NCI-H2107 (cell line): ENCODE data around the gene ADAMTSL4.

Experiments used
- DNase-seq: peaks from one replicate; lab custom pipeline; 2025; lab: John Stamatoyannopoulos, UW

Gene ADAMTSL4

DNA sequence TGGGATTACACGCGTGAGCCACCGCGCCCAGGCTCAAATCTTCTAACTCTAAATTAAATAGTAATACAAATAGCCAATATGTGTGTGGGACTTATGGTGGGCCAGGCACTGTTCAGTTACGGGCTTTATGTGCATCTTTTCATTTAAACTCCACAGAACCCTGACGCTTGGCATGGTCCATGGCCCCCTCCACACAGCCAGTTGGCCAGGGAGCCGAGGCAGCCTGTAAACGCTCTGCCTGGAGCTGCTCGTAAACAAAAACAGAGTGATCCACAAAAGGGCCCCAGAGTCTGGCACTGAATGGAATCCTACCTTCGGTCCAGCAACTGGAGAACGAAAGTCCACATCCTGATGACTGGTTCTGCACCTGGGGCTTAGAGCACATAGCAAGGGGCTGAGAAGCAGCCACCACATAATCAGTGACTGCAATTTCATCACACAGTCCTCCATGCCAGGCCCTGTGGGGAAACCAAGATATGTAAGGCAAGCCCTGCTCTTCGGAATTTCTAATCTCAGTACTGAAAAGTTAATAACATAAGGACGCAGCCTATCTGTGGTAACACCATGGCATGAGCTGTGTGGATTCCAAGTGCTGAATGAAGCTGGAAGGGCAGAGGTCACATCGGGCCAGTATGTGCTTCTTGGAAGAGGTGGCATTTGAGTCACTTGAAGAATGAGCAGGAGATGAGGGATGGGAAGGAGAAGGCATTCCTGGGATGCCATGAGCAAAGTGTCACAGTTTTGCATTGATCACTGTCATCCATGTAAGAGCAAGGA, 13.5 kb upstream of the ADAMTSL4 start:
- DNase-seq: no peak

DNA sequence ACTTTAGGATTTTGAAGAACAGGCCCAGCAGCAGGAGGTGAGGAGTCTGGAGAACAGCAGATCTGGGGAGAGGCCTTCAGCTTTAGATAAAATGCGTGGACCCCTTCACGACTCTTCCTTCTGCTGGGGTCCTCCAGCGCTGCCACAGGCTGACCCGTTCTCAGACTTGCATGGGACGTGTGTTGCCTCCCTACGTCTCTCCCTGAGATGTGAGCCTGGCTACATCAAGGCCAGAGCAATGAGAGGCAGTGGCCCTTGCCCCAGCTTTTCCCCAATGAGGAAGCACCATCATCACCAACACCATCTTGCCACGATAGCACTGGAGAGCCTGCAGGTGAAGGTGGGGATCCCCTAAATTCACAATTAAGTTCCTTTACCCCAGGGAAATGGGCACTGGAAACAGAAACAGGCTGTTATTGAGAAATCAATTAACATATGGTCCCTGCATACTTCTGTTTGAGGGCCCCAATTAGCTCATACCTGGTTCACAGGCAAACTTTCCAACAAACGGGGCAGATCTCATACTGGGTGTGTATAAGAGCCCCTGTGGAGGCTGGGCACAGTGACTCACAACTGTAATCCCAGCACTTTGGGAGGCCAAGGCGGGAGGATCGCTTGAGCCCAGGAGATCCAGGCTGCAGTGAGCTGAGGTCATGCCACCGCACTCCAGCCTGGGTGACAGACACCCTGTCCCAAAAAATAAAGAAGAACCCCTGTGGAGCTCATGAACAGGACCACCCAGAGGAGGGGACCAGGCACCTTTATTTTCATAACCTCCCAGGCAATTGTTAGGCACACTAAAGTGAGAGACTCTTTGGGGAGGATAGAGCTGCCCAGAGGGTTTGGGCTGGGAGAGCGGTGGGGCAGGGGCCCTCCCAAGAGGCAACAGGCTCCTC, 12.1 kb upstream of the ADAMTSL4 start:
- no peak for DNase-seq

DNA sequence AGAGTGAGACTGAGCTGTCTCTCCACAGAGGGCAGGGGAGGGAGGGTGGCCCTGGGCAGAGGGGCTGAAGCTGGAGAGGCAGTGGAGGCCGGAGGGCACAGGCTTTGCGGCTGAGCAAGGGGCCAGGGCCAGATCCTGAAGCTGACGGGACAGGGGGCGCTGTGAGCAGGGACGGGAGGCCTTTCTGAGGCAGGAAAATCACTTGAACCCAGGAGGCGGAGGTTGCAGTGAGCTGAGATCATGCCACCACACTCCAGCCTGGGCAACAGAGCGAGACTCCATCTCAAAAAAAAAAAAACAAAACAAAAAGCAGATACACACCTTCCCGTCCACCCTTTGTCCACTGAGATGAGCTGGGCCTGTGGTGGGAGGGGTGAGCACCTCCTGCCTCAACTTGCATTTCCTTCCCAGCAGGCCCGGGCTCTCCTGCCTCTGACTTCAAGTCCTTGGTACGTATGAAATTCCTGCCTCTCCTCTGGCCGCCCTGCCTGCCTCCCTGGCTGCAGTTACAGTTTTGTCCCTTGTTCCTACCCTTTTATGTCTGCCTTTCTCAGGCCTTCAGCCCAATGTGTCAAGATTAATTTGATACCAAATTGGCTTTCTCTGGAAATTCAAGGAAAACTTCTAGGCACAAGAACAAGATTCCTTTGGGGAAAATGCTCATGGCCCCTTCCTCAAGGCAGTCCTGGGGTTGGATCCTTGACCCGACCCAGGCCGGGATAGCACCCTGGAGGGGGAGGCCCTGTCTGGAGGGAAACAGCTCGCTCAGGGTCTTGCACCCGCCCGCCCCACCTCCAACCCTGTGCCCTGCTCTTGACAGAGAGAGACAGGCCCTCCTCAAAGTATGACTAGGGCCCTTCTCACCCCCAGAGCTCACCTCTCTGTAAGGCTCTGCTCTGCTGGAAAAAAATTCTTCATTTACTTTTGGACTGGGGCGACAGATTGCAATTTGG, 11.2 kb upstream of the ADAMTSL4 start:
- no peak for DNase-seq

DNA sequence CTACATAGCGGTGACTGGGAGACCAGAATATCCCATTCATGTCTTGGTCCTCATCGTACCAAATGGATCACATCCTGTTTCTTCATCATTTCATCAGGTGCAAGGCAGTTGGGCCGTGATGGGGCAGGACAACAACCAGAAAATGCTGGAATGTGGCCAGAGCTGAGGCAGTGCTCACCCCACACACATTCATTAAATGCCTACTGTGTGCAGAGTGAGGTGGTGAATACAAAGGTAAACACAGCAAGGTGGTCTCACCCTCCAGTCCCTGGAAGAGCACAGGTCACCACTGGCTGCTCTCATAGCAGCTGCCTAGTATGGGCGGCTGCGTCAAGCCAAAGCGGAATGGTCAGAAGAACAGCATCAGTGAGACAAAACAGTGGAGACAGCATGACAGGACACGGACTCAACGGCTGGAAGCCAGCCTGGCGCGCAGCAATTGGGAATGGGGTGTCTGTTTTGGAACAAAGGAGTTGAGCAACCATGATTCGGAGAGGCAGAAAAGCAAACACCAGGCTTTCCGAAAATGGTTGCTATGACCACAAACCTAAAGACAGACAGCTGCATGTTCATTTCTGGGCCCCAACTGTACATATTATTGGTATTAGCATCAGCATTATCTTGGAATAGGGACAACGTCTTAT, 5.6 kb upstream of the ADAMTSL4 start:
- DNase-seq: peak; percentile 49

DNA sequence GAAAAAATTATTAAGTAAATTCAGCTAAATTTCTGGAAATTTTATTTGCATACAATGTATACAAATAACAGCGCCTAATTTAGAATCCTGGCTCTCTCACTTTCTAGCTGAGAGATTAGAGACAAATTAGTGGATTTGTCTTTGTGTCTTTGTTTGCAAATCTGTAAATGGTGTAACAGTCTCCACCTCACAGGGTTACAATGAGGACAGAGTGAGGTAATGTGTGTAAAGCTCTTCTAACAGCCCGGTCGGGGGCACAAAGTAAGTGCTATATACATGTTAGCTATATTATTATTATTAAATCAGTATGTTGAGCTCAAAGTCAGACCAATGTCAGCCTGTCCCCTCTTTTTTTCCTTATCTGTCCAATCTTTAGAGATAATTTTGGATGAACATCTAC, 5.0 kb upstream of the ADAMTSL4 start:
- no peak for DNase-seq

DNA sequence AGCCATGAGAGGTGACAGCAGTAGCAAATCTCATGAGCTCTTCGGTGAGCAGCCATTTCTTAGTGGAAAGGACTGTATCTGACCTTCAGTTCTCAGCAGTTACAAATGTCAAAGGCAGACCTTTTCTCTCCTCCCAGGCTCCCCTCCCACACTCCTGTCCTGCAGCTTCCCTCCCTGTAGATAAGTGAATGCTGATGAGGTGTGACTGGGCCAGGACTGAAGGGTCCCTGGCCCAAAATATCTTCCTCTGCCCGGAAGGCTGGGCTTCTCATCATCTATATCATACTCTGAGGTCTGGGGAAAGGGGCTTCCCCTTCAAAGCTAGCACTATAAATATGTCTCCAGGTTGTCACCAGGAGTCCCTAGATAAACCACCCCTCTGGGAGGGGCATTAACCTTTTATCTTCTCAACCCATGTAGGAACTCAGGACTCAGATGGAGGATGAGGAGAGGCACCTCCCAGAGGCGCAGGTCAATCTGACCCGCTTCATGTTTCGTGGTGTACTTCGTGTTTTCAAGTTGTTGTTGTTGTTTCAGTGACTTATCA, 3.6 kb upstream of the ADAMTSL4 start:
- DNase-seq: no peak

DNA sequence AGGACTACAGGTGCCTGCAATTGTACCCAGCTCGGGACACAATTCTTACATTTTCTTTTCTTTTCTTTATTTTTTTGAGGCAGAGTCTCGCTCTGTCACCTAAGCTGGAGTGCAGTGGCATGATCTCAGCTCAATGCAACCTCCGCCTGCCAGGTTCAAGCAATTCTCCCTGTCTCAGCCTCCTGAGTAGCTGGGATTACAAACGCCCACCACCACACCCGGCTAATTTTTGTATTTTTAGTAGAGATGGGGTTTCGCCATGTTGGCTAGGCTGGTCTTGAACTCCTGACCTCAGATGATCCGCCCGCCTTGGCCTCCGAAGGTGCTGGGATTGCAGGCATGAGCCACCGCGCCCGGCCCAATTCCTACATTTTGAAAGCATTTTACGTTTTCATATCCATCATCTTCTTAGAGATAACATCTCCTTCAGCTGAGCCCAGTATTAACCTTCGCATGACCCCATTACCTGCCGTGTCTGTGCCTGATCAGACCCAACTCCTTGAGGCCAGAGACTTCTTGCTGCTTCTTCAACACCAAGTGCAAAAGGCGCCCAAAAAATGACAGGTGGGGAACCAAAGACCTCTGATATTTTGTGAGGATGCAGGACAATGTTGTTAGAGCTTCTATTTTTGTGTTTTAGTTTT, 2.8 kb upstream of the ADAMTSL4 start:
- DNase-seq: no peak

DNA sequence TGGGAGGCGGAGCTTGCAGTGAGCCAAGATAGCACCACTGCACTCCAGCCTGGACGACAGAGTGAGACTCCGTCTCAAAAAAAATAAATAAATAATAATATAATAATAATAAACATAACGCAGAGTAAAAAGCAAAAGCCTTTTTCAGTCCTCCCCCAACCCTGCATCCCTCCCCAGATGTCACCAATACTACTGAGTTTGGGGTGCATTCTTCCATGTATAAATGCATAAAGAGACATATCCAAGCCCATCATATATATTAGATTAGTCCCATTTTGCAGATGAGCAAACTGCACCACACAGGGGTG, 930 bp upstream of the ADAMTSL4 start:
- no peak for DNase-seq

DNA sequence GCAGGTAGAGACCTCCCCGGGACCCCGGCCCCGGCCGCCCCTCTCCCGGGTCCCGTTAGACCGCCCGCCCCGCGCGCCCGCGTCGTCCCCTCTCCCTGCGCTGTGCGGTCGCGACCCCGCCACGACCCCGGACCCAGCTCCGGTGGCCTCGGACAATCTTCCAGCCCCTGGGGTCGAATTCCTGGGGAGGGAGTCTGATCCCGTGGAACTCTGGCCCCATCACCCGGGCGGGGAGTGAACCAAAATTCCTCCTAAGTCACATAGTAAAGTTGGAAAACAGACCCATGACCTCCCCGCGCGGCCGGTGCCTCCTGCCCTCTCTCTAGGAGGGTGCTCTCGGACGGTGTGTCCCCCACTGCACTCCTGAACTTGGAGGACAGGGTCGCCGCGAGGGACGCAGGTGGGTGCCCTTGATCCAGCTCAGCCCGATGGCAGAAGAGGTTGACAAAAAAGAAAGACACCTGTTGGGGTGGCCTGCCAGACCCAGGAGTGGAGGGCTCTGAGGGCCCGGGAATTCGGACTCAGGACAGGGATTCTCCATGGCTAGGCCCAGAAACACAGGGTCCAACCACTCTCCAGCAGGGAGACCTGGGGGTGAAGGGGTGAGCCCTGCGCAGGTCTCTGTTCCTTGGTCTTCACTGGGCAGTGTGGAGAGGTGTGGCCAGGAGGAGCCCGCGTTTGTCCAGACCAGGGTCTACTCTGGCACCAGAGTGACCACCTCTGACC, 451 bp downstream of the ADAMTSL4 start:
- DNase-seq: no peak

DNA sequence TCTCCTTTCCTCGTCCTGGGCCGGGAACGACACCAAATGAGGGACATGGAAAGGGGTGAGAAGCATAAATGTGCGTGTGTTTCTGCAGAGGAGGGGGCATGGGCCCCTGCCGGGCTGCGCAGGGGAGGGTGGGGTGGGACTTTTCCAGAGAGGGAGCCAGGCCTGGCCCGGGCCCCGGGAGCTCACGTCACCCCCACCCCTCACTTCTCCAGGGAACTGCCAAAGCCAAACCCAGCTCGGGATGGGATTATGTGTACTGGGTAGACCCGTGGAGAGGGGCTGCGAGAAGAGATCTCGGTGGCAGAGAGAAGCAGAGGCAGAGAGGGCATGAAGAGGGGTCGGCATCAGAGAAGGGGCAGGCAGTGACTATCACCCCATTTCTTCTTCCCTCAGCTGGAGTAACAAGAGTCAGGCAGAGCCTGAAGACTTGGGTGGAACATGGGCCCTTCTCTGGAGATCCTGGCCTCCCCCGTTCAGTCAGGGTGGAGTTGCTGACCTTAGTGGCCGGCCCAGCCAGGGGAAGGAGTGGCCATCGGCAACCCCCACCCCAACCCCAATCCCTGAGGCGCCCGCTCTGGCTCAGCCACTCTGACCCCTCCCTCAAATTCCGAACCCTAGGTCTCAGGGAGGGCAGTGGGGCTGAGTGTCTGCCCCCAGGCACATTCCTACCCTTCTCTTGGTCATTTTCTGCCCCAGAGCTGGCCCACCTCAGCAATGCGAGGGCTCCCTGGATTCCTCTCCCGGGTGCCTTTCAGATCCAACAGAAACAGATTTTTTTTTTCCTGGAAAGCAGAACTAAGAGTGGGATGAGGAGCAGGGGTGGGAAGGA, 1.2 kb downstream of the ADAMTSL4 start:
- DNase-seq: no peak

DNA sequence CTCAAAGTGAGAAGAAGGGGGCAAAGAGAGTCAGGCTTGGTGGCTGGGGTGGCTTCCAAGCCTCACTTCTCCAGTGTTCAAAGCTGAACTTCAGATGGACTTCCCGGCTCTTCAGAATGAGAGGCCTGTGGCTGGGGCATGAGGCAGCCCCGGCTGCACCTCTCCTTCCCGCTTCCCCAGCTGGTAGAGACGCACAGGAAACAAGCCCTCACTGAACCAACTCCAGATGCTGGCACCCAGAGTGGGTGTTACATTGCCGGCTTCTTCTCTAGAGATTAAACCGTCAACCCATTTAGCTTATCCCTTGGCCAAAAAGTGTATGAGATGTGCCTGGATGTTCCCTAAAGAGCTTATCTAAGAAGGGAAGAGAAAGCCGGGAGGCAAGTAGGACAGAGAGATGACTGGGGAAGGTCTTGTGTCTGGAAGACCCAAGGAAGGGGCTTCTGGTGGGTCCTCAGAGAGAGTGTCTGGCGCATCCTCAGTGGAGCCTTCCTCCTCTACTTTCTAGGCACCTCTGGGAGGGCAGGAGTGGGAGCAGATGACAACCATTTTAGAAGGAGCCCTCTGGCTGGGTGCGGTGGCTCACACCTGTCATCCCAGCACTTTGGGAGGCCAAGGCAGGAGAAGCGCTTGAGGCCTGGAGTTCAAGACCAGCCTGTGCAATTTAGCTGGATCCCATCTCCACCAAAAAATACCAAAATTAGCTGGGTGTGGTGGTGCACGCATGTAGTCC, 2.0 kb downstream of the ADAMTSL4 start:
- DNase-seq: no peak

DNA sequence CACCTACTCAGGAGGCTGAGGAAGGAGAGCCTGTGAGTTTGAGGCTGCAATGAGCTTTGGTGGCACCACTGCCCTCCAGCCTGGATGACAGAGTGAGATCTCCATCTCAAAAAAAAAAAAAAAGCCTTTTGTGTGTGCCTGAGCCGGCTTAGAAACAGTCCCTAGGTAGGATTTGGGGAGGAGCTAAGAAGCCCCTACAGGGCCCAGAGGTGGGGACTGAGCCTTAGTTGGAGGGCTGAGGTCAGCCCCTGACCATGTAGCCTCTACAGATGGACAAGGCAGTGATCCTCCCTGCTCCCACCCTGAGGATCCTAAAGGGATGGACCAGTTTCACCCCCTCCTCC, 2.5 kb downstream of the ADAMTSL4 start:
- no peak for DNase-seq

DNA sequence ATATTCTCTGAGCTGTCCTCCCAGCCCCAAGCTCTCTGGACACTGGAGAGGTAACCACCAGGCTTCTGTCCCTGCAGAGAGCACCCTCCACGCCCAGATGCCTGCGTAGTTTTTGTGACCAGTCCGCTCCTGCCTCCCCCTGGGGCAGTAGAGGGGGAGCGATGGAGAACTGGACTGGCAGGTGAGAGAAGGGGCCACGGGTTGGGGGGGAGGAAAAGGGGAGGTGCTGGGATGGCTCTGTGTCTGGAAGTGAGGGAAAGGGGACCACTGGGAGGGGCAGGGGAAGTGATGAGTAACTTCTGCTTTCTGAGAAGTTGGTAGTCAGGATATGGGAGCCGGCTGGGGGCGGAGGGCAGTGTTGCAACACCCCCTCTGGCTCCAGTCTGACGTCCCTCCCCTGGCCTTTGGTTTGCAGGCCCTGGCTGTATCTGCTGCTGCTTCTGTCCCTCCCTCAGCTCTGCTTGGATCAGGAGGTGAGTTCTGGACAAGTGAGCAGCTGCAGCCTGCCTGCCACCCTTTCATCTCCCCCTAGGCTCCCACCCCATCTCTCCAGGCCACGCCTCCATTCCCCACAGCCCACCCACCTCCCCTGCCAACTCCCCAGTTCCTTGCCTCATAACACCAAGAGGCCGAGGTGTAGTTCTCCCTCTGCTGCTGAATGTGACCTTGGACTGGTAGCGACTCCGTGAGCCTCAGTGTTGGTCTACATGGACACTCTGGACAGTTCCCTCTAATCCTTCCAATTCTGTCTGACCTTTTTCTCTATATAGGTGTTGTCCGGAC, 3.1 kb downstream of the ADAMTSL4 start:
- no peak for DNase-seq

DNA sequence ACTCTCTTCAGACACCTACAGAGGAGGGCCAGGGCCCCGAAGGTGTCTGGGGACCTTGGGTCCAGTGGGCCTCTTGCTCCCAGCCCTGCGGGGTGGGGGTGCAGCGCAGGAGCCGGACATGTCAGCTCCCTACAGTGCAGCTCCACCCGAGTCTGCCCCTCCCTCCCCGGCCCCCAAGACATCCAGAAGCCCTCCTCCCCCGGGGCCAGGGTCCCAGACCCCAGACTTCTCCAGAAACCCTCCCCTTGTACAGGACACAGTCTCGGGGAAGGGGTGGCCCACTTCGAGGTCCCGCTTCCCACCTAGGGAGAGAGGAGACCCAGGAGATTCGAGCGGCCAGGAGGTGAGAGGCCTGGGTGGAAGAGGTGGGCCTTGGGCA, 3.7 kb downstream of the ADAMTSL4 start:
- no peak for DNase-seq

DNA sequence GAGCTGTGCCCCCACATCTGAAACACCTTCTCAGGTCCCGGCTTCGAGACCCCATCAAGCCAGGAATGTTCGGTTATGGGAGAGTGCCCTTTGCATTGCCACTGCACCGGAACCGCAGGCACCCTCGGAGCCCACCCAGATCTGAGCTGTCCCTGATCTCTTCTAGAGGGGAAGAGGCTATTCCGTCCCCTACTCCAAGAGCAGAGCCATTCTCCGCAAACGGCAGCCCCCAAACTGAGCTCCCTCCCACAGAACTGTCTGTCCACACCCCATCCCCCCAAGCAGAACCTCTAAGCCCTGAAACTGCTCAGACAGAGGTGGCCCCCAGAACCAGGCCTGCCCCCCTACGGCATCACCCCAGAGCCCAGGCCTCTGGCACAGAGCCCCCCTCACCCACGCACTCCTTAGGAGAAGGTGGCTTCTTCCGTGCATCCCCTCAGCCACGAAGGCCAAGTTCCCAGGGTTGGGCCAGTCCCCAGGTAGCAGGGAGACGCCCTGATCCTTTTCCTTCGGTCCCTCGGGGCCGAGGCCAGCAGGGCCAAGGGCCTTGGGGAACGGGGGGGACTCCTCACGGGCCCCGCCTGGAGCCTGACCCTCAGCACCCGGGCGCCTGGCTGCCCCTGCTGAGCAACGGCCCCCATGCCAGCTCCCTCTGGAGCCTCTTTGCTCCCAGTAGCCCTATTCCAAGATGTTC, 4.3 kb downstream of the ADAMTSL4 start:
- no peak for DNase-seq

DNA sequence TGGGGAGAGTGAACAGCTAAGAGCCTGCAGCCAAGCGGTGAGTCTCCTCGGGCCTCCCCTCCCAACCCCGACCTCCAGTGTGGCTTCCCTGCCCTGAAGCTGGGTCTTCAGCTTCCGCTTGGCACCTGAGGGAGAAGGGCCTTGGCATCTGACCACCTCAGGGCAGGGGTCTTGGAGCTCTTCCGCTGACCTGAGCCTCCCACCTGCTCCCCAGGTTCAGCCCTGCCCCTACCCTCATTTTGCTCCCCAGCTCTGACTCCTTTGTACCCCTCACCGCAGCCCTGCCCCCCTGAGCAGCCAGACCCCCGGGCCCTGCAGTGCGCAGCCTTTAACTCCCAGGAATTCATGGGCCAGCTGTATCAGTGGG, 4.9 kb downstream of the ADAMTSL4 start:
- DNase-seq: no peak

DNA sequence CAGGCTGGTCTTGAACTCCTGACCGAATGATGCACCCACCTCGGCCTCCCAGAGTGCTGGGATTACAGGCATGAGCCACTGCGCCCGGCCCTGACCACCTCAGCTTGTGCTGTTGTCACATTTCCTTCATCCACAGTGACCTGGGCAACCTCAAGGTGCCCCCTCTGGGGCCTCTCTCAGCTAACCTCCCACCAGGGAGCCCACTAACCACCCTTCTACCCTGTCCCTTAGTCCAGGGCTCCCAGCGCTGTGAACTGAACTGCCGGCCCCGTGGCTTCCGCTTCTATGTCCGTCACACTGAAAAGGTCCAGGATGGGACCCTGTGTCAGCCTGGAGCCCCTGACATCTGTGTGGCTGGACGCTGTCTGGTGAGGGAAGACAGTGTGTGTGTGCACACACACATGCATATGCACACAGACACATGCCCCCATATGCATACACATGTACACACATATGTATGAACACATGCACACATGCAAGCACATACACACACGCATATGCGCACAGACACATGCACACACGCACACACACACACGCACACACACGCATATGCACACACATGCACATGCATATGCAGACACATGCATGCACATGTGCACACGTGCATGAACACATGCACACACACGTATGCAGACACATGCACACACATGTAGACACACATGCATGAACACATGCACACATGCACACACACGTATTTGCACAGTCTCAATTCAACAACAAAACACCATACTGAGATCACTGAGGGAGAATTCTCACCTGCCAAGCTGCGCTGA, 6.2 kb downstream of the ADAMTSL4 start:
- DNase-seq: no peak
